Measurements from ENCODE around the gene UBTF.

DNA sequence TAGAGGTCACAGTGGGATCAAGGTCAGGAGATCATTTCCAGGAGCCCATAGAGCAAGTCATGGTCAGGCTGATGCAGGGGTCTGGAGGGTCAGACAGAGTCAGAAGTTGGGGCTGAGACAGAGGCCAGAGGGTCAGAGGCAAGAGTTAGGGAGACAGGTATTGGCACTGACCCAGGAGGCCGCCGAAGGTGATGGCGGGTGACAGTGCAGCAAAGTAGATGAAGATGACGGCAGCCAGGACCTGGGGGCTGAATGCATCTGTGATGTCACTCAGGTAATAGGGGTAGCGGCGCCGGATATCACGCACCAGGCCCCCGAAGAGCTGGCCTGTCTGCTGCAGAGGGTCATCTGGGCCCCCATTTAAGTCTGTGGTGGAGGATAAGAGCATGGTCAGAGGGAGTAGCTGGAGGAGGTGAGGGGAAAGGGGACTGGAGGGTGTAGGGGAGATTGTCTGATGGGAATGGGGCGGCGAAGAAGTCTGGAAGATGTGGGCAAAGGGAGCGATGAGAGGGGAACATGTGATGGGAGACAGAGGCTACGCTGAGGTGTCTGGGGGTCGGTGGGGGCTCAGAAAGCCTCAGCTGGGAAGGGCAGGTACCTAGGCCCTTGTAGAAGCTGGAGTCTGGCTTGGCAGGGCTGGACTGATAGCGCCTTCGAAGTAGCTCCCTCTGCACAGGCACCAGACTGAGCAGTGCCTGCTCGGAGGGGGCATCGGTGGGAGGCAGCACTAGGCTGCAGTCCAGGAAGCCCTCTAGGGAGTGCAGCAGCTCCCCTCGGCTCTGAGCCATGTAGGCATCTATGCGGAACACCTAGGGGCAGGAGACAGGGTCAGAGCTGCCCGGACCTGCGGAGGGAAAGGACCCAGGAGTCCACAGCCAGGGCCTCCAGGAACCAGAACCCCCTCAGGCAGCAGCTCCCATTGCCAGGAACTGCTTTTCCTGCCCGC is 38.6 kb upstream of the UBTF start:
- no peak for TF ChIP-seq ZNF274 (IDR thresholded peaks at IDR 0.05; ENCODE audit: borderline replicate concordance, low read depth, low read length)
- no peak for TF ChIP-seq ARID3B (CRISPR knock-in tag; IDR thresholded peaks at IDR 0.05; ENCODE audit: borderline replicate concordance)
- peak; percentile 17; the same call in 1 of the 2 replicates for TF ChIP-seq ESRRA (IDR thresholded peaks at IDR 0.05; ENCODE audit: borderline replicate concordance, low read depth)
- TF ChIP-seq, protein P1, sequence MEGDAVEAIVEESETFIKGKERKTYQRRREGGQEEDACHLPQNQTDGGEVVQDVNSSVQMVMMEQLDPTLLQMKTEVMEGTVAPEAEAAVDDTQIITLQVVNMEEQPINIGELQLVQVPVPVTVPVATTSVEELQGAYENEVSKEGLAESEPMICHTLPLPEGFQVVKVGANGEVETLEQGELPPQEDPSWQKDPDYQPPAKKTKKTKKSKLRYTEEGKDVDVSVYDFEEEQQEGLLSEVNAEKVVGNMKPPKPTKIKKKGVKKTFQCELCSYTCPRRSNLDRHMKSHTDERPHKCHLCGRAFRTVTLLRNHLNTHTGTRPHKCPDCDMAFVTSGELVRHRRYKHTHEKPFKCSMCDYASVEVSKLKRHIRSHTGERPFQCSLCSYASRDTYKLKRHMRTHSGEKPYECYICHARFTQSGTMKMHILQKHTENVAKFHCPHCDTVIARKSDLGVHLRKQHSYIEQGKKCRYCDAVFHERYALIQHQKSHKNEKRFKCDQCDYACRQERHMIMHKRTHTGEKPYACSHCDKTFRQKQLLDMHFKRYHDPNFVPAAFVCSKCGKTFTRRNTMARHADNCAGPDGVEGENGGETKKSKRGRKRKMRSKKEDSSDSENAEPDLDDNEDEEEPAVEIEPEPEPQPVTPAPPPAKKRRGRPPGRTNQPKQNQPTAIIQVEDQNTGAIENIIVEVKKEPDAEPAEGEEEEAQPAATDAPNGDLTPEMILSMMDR (IDR thresholded peaks at IDR 0.05 in 2 of 3, conservative IDR thresholded peaks at IDR 0.05 in 1 of 3; ENCODE audit: insufficient read depth in 2 of 3, low read depth in 1 of 3, low read length in 3 of 3) = no peak
- TF ChIP-seq ZNF146 (CRISPR knock-in tag; IDR thresholded peaks at IDR 0.05; ENCODE audit: unreplicated experiment) = no peak
- no peak for TF ChIP-seq JUND (IDR thresholded peaks at IDR 0.05; ENCODE audit: borderline replicate concordance, low read depth, low read length)
- TF ChIP-seq JUND (tag; IDR thresholded peaks at IDR 0.05; ENCODE audit: borderline replicate concordance, low read depth, low read length) = no peak

Measured in K562 (cell line).